Astrocyte (in vitro differentiated cells and primary cell): ENCODE results near the gene SNRPB2.

Experiments
- CTCF ChIP-seq: IDR thresholded peaks from 2 replicates; pipeline ENCODE4 v1.5.1; 2011; ENCODE audit warnings: low read depth, mild to moderate bottlenecking, inconsistent platforms, low read length, moderate library complexity; ENCODE audit not compliant: insufficient read depth
- EZH2 ChIP-seq: IDR thresholded peaks from 2 replicates; pipeline ENCODE4 v1.6.1; 2012; ENCODE audit warnings: mild to moderate bottlenecking, low read length, inconsistent platforms; ENCODE audit not compliant: insufficient read depth

- TF ChIP-seq CTCF (no peak), EZH2 (no peak)
Measured at GRCh38 chr20:16775961-16776360, 46.1 kb downstream of the SNRPB2 start.
